ENCODE data around the gene CFAP43.

CFAP43 gene

GRCh38 chr10:104088239-104088638 is 143.9 kb downstream of the CFAP43 start:
- no peak for DNase-seq

DNA sequence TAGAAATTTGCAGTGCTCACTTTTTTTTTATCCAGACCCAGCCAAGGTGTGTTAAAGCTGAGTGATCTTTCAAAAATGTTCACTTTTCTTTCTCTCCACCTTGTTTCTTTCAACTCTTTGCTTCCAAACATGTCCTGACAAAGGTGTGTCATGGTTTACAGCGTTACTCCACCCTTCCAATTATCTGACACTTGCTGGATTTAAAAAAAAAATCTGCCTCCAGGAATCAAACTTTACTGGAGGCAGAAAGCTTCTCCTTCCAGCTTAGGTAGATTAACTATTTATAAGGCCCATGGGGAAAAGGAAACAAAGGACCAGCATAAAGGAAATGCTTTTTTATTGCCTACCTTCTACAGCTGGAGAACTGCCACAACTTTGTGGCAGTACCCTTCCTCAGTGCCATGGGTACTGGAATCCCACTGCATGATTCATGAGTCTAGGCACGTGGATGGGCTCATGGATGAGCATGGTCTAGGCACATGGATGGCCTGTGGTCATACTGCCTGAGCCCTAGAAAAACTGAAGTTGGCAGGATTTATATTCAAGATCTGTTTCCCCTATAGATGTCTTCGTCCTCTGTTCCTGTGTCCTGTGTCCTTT is 146.3 kb downstream of the CFAP43 start, which contains the start of gene COL17A1:
Gene COL17A1 (minus strand): TSS at position 80 of the 600 bp plus-strand sequence. CDS start 5,207 bp downstream, outside the sequence.
- DNase-seq = no peak

GRCh38 chr10:104084482-104085142 is 147.6 kb downstream of the CFAP43 start:
- no peak for DNase-seq

DNA sequence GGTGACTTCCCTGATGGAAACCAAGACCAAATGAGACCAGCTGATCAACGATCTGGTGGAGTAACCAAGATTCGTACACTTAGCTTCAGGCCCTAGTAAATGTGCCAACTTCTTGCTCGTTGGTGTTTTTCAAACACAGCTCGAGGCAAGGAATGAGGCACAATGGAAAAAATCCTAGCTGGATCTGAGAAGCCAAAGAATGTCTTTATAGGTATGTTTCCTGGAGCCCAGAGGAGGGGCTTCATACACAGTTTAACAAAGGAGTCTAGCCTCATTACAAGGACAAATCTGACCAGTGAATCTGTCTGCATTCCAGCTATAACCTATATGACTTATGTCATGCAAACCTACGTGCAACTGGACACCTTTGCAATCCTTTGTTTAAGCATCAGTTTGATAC is 150.2 kb downstream of the CFAP43 start:
- no peak for DNase-seq

- peak; percentile 40 for DNase-seq
These were observed 151.4 kb downstream of the CFAP43 start for GRCh38 chr10:104080762-104081161.

Data from NCI-H1105 treated with DMSO at 0.1 percent for 48 hours (cell line).